ENCODE data around the gene ZSCAN23. TPM values are rescaled to one million over a fixed set of nuclear protein-coding genes. Genes with fewer than 3 reads are reported as not detected.
"Not testable (repeated sequence)": the region's sequence is repeated elsewhere in the genome, so short reads cannot be mapped to it uniquely, and the experiment has no call there.

ZSCAN23 gene
- total RNA-seq, 2 donors from 2014 or later, result 2.3 to 8.3 TPM

DNA sequence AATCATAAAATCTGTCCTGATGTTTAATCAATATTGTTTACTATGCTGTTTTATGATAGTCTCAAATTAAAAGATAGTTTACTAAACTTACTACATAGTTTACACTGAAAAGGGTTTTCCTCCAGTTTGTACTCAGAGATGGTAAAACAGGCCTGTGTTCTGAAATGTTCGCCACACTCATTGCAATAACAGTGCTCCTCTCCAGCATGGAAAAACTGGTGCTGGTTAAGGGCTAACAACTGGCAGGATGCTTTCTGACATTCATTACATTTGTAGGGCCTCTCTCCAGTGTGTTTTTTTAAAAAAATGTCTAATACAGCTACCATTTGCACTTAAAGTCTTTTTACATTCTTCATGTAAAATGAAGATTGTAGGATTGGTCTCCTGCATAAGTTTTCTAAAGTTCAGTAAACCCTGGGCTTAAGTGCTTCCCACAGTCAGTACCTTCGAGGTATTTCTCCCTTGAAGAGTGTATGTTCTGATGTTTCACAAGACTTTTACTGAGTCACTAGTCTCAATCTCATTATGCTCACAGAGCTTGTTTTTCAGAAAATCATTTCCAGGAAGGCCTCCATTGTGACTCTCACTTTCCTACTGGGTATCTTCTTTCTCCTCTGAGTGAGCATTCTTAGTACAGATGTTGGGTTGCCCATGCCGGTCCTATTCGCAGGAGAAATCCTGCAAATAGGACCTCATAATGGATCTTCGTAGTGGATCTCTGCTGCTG lies 35.1 kb downstream of the ZSCAN23 start:
- DNase-seq (no peak), ATAC-seq (no peak)
- intact Hi-C loops (cut with DNase I), result no loop called here
- H3K27ac ChIP-seq, result no peak overlapping the region
- H3K36me3 ChIP-seq (replicated peaks in 1 of 2; ENCODE audit: insufficient read depth in 1 of 2, low read depth in 2 of 2), result no peaks in the 10 kb centered on the region
- H3K27me3 ChIP-seq, result no peaks in the 10 kb centered on the region
- WGBS, 2 donors, result 69 to 78% methylated on average over 5 of the region's 5 CpGs
- H3K4me3 ChIP-seq, result no peak overlapping the region
- TF ChIP-seq, protein P1, sequence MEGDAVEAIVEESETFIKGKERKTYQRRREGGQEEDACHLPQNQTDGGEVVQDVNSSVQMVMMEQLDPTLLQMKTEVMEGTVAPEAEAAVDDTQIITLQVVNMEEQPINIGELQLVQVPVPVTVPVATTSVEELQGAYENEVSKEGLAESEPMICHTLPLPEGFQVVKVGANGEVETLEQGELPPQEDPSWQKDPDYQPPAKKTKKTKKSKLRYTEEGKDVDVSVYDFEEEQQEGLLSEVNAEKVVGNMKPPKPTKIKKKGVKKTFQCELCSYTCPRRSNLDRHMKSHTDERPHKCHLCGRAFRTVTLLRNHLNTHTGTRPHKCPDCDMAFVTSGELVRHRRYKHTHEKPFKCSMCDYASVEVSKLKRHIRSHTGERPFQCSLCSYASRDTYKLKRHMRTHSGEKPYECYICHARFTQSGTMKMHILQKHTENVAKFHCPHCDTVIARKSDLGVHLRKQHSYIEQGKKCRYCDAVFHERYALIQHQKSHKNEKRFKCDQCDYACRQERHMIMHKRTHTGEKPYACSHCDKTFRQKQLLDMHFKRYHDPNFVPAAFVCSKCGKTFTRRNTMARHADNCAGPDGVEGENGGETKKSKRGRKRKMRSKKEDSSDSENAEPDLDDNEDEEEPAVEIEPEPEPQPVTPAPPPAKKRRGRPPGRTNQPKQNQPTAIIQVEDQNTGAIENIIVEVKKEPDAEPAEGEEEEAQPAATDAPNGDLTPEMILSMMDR (IDR thresholded peaks at IDR 0.05), result no peak
- no peak for TF ChIP-seq POLR2A (IDR thresholded peaks at IDR 0.05)
- H3K4me1 ChIP-seq, result no peaks in the 10 kb centered on the region
- no peaks in the 10 kb centered on the region for H3K9me3 ChIP-seq

DNA sequence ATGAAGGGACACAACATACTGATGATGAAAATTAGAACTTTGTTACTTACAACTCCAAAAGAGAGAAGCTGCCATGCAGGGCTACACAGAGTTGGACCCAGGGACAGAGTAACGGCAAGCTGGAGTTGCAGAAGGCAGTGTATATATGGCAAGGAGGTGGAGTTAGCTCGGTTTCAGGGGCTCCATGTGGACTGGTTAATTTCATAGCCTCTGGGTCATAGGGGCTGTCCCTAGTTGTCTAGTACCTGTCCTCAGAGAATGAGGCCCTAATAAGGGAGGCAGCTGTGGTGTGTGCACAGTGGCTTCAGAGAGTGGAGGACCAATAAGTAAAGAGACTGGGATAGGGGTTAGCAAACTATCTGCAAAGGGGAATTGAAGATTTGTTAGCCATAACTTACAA lies 35.9 kb downstream of the ZSCAN23 start:
- ATAC-seq, result no peak
- intact Hi-C loops (cut with DNase I), result no loop called here
- Histone ChIP-seq H3K4me3 (no peak overlapping the region), H3K27me3 (no peaks in the 10 kb centered on the region), H3K27ac (no peak overlapping the region), H3K36me3 (replicated peaks in 1 of 2; ENCODE audit: insufficient read depth in 1 of 2, low read depth in 2 of 2) (no peaks in the 10 kb centered on the region), H3K4me1 (no peaks in the 10 kb centered on the region), H3K9me3 (no peaks in the 10 kb centered on the region)
- WGBS, 2 donors, result 35 to 53% methylated on average over 2 of the region's 2 CpGs
- no peak for DNase-seq
- no peak for TF ChIP-seq POLR2A (IDR thresholded peaks at IDR 0.05)
- TF ChIP-seq, protein P1 (IDR thresholded peaks at IDR 0.05), result no peak

DNA sequence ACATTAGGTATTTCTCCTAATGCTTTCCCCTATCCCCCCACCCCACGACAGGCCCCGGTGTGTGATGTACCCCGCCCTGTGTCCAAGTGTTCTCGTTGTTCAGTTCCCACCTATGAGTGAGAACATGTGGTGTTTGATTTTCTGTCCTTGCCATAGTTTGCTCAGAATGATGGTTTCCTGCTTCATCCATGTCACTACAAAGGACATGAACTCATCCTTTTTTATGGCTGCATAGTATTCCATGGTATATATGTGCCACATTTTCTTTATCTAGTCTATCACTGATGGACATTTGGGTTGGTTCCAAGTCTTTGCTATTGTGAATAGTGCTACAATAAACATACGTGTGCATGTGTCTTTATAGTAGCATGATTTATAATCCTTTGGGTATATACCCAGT lies 39.4 kb downstream of the ZSCAN23 start:
- H3K4me3 ChIP-seq; intact Hi-C loops (cut with DNase I); ATAC-seq; H3K4me1 ChIP-seq; DNase-seq; H3K36me3 ChIP-seq (replicated peaks in 1 of 2; ENCODE audit: insufficient read depth in 1 of 2, low read depth in 2 of 2); H3K27me3 ChIP-seq; H3K27ac ChIP-seq; H3K9me3 ChIP-seq: not testable (repeated sequence)
- 72 to 79% methylated on average over 5 of the region's 5 CpGs for whole genome bisulfite sequencing, 2 donors

DNA sequence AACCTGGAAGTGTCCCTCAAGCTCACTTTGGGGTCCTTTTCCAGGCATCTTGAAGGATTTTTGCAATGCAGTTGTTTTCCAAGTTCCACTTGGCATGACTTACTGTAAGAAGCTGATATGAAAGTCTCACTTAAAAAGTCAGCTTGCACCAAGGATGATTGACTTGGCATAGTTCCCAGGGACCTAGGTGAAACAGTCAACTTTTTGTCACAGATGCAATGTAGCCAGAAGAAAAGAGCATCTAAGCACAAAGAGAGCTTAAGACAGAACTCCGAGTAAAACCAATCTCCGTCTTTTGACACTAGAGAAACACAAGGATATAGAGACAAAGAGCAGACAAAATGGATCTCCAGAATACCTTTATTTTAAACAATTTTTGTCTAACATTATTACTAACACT lies 41.1 kb downstream of the ZSCAN23 start:
- no peak overlapping the region for H3K4me3 ChIP-seq
- H3K27me3 ChIP-seq, result no peaks in the 10 kb centered on the region
- H3K4me1 ChIP-seq, result peaks cover 14% of the 10 kb centered on the region
- no peaks in the 10 kb centered on the region for H3K9me3 ChIP-seq
- H3K27ac ChIP-seq, result no peak overlapping the region
- no peak for TF ChIP-seq POLR2A (IDR thresholded peaks at IDR 0.05)
- TF ChIP-seq, protein P1 (IDR thresholded peaks at IDR 0.05), result no peak
- intact Hi-C loops (cut with DNase I), result no loop called here
- WGBS, 2 donors, result 59 to 70% methylated on average over 2 of the region's 2 CpGs
- no peaks in the 10 kb centered on the region for H3K36me3 ChIP-seq (replicated peaks in 1 of 2; ENCODE audit: insufficient read depth in 1 of 2, low read depth in 2 of 2)
- DNase-seq (no peak), ATAC-seq (no peak)

DNA sequence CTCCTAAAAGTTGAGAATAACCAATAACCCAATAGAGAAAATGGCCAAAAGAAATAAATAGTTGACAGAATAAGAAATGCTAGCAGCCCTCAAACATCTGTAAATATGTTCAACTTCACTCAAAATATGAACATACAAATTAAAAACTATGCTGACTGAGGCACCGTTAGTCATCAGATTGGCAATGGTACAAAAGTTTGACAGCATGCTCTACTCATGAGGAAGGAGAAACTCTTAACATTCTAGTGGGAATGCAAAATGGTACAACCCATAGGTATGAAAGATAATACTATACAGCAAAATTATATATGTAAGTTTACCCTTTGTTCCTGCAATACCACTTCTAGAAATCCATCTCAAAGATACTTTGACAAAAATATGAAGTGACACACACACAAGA lies 42.1 kb downstream of the ZSCAN23 start:
- TF ChIP-seq, protein P1 (IDR thresholded peaks at IDR 0.05), result no peak
- no peak for TF ChIP-seq POLR2A (IDR thresholded peaks at IDR 0.05)
- Histone ChIP-seq H3K9me3 (no peaks in the 10 kb centered on the region), H3K27me3 (no peaks in the 10 kb centered on the region), H3K4me3 (no peak overlapping the region), H3K36me3 (replicated peaks in 1 of 2; ENCODE audit: insufficient read depth in 1 of 2, low read depth in 2 of 2) (no peaks in the 10 kb centered on the region), H3K4me1 (peaks cover 24% of the 10 kb centered on the region), H3K27ac (no peak overlapping the region)
- no peak for DNase-seq
- no peak for ATAC-seq
- intact Hi-C loops (cut with DNase I), result no loop called here
- WGBS, 2 donors, result 50 to 67% methylated on average over 1 of the region's 1 CpG

Measured in body of pancreas (tissue), 4 donors.